GM19455 (cell line): ENCODE measurements around the gene SEC14L6.
"Not testable (repeated sequence)": the region's sequence is repeated elsewhere in the genome, so short reads cannot be mapped to it uniquely, and the experiment has no call there.

ENCODE experiments used
- ATAC-seq: cut with Tn5 transposase; IDR thresholded peaks from one replicate; pipeline ENCODE4 v1.9.1; 2021; ENCODE audit not compliant: unreplicated experiment

SEC14L6 gene

DNA sequence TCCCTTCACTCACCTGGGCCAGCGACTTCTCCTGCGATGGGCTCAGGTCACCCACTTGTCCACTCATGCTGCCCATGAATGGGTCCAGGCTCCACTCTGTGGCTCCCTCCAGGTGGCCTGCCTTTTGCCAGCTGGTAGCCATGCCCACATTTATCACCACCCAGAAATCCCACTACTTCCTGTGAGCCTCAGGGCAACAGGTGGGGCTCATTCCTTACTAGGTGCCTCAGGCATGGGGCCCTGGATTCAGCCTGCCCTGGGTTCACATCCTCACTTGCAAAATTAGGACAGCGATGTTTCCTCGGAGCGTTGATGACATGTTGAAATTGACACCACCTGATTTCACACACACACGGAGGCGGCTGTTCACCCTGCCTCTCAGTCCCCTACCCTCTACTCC, at the start of gene SEC14L6:
TSS of gene SEC14L6 (minus strand) at position 126 of the 400 bp plus-strand sequence. CDS start at position 67, 59 bp downstream.
- no peak for ATAC-seq

DNA sequence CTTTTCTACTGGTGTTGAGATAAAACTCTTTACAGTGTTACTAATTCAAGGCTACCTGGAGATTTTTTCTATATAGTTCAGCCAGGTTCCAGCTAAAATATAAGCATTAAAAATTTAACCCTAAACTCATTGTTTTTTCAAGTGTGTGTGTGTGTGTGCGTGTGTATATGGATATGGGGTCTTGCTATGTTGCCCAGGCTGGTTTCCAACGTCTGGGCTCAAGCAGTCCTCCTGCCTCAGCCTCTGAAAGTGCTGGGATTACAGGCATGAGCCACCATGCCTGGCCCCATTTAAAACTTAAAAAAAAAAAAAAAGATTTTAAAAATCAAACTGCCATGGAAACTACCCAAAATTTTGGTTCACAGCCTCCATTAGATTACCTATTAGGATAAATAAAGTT, 49.7 kb upstream of the SEC14L6 start:
- no peak for ATAC-seq

DNA sequence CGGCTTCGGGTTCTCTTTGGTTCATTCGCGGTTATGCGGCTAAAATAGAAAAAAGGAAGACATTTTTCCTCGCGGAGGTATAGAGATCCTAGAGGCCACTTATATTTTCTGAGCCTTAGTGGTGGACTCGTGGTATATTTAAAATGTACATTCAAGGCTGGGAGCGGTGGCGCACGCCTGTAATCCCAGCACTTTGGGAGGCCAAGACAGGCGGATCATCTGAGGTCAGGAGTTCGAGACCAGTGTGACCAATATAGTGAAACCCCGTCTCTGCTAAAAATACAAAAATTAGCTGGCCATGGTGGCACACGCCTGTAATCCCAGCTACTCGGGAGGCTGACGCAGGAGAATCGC, 45.8 kb upstream of the SEC14L6 start:
- ATAC-seq = not testable (repeated sequence)

DNA sequence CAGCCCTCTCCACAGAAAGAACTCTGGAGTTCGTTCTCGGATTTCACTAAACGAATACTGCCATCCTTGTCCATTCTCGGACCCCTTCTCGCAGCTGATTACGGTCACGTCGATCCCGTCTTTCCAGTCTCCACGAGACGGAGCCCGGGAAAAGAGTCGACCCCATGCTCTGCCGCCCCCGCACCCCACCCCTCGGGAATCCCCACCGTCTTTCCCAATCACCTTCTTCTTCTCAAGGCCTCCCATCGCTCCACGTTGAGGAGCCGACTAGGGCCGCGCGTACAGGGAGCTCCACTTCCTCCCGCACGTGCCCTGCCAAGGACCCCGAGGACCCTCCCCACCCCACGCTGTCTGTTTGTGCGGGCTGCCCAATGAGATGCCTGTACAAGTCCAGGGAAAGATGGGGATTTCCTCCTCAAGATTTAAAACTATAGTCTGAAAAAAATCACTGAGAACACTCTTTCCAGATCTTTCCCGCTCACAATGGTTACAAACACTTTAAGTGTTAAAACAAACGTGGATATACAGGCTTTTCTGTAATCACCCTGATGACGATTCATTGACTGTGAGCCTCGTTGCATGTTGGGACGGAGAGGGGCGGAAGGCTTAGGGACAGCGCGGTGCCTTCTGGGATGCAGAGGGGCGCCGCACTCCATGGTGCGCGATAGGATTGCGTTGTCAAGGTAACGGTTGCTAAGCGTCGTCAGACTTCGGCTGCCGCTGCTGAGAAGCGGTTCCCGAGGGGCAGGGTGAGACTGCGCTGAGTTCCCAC, 45.2 kb upstream of the SEC14L6 start, which contains the start of gene PES1:
TSS of gene PES1 (minus strand) at position 323 of the 772 bp plus-strand sequence. CDS start at position 246, 77 bp downstream.
- peak; percentile 97 for ATAC-seq

DNA sequence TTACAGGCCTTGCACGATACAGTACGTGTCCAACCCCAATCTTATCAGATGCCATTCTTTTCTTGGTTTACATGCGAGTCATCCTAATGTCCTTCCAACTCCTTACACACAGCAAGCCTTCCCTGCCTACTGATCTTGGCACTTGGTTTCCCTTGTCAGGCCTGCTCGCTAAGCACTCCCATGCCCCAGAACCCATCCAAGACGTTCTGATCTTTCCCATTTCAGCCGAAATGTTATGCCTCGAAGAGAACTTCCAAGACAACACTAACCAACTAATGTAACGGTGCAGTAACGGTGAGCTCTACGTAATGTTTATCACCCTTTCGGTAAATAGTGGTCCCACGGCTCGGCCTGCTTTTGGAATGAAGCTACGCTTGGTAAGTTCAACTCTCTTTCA, 44.6 kb upstream of the SEC14L6 start:
- no peak for ATAC-seq

DNA sequence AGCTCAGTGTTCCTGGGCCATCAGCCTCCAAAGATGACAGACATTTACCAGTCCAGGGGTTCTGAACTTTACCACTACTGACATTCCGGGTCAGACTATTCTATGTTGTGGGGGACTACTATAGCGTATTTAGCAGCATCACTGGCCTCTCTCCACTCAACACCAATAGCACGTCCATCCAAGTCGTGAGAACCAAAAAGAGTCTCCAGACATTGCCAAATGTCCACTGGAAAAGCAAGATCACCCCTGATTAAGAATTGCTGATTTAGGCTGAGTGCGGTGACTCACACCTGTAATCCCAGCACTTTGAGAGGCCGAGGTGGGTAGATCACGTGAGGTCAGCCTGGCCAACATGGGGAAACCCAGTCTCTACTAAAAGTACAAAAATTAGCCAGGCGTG, 39.9 kb upstream of the SEC14L6 start:
- ATAC-seq = no peak

DNA sequence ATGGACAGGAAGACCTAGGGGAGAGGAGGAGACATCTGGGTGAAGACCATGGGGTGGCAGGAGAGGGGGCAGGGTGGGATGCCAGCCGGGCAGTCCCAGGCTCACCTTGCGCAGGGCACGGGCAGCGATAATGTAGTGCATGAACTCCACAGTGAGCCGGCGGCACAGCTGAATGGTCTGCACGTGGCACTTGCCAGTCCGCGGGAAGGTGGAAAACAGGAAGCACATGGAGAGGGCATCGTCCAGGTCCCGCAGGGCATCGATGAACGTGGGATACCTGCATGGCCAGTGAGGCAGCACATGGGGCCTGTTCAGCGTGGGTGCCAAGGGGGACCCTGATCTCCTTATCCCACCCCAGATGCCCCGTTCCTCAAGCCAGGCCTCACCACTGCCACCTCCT, 37.9 kb upstream of the SEC14L6 start:
- ATAC-seq = no peak

DNA sequence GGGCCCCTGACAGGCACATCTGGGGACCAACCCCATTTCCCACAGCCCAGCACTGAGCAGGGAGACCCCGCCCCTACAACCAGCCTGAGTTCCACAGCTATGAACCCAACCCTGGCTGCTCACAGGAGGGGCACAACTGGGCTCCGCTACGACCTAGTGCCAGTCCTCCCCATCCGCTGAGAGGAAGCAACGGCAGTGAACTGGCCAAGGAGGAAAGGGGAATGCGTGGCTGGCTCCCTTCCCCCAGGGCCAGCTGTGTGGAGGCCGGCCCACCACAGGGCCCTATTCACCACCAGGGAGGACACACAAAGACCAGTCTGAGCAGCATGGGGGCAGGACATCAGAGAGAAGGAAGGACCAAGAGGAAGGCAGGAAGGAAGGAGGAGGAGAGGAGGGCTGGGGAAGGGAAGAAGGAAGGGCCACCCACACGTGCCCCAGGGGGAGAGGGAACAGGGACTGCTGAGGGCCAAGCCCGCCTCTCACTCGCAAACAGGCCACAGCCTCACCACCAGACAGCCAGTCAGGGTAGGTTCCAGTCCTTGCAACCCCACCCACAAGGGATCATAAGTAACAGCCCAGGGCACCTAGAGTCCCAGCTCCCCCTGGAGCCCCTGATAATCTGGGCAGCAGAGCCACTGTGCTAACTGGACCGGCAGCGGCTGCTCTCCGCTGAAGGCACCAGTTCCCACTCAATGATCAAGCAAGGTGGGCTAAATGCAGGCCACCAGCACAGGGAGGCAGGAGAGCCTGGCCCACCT, 36.4 kb upstream of the SEC14L6 start:
- ATAC-seq = no peak

DNA sequence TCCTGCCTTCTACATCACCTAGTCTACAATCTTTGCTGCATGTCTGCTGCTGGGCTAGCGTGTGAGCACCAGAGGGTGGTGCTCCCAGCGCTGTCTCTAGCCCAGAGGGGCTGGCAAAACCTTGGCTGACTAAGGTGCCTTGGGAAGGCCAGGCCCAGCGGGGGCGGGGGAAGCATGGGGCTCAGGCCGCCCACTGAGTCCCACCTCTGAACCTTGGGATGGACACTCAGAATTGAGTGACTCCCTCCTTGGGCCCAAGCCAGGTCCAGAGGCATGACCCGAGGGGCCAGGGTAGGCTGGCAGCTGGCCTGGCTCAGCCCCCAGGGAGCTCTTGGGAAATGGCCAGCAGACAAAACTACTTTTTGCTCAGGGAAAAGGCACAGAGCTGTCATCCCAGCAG, 35.5 kb upstream of the SEC14L6 start:
- ATAC-seq = no peak

DNA sequence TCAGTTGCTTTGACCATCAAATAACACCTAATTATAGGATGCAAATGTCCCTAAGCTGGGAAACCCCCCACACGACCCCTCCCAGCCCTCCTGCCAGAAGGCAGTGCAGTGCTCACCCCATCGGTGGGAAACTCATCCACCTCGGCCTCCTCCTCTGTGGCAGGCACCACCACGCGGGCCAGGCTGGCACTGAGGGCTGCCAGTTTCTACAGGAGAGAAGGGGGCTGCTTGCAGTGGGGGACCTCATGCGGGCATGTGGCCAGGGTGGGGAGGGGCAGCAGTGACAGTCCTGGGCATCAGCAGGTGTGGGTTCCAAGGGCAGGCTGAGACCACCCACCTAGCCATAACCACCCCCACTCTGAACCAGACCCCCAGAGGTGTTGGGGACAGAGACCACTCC, 34.4 kb upstream of the SEC14L6 start:
- no peak for ATAC-seq

DNA sequence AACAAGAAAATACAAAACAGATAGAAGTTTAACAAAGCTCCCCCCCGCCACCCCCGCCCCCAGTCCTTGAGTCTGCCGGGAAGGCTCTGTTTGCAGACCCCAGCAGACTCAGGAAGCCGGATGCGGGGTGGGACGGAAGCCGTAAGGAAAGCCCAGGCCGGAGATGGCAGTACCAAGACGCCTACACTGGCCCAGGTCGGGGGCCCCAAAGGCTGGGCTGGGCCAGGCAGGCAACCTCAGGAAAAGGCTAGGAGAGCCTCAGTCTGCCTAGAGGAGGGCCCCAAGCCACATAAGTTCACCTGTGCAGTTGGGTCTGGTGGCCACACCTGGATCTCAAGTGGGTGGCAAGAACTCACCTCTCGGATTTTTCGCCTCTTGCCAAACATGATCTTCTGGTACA, 31.9 kb upstream of the SEC14L6 start:
- ATAC-seq = no peak

DNA sequence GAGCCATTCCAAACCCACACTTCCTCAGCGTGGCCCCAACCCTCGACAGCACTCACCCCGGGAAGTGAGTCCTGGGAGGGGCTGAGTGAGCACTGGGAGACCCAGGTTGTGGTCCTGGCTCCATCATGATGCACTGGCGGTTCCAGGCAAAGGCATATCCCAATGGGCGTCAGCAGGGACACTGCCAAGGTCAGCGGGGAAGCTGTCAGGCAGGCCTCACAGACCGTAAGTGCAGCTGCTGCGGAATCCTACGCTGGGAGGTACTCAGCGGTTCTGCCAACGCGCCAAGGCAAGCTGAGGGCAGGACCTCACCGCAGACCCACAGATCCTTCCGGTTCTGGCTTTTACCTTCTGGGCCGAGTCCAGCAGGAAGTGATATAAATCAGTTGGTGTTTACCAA, 29.3 kb upstream of the SEC14L6 start:
- no peak for ATAC-seq

DNA sequence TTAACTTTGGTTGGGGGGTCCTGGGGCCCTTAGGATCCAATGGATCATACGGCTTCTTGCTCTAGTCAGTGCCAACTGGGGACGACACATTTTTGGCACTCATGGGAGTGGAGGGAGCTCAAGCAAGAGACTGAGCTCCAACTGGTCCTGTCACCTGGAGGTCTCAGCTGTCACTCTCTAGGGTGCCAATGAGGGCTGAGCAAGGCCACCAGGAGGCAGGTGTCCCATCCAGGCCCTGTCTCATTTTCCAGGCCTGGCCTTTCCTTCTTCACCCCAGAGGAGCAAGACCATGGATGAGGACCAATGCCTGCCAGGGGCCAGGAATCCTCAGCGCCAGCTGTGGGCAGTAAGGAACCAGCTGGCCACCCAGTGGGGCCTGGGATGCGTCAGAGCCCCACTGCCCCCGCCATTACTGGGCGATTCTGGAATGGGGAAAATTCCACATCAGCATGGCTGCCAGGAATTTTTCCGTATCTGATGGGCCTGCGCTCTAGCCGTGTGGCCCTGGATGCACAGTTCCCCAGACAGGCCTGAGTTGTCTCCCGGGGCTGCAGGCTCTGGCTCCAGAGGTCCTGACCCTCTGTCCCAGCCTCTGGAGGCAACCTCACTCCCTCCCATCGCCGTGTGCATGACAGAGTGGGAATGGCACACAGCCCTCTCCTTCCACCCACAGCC, 28.6 kb upstream of the SEC14L6 start:
- no peak for ATAC-seq

DNA sequence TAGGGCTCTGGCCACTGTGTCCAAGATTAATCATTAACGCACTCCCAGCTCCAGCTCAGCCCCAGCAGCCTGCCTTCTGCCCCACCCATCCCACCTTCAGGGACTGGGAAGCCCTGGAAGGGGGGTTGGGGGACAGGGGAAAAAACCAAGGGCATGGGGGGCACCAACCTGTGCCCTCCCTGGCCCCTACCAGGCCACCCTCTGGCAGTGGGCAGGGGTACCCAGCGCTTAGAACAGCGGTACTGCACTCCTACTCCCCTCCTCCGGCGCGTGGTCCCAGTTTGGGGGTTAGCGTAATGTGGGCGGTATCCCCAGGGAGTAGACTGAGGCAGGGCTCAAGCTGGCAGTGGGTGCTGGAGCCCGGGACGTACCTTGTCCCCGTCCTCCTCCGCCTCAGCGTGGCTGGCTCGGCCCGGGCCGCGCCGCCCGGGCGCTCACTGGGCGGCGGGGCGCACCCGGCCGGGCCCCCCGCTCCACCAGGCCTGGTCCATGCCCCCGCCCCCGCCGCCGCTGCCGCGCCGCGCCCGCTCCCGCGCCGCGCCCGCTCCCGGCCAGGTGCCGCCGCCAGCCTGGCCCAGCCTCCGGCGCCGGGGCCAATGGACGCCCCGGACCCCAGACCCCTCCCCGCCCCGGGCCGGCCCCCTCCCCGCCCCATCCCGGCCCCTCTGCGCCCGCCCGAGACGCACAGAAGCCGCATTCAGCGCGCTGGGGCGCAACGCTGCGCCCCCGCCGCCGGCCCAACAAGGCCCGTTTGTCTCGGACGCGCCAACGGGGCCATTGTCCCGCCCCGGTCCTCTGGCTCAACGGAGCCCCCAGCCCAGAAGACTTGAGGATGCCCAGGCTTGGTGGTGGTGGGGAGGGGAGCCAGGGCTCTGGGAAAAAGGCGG, 27.8 kb upstream of the SEC14L6 start, which contains the start of gene GAL3ST1:
TSS of gene GAL3ST1 (minus strand) at position 571 of the 887 bp plus-strand sequence. CDS start 17,273 bp downstream, outside the sequence.
- ATAC-seq = no peak

DNA sequence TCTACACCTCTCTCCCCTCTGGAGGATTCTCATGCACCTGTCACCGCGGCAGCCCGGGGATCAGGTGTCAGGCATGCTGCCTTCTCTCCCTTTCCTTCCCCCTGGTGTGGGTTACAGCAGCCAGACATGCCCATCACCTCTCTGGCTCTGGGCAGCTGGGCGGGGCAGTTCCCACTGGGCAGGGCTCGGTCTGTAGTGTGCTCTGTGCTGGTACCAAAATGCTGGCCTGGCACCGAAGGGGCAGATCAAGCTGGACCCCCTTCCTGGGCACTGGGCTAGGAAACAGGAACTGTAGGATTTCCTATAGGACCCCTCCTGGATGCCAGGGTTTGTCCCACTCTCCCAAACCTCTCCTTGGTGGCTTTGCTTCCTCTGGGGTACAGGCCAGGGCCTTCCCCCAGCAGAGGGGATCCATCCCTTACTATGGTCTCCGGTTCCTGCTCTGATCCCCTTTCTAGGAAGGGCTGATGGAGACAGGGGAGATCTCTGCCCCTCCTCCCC, 27.1 kb upstream of the SEC14L6 start:
- ATAC-seq = no peak

DNA sequence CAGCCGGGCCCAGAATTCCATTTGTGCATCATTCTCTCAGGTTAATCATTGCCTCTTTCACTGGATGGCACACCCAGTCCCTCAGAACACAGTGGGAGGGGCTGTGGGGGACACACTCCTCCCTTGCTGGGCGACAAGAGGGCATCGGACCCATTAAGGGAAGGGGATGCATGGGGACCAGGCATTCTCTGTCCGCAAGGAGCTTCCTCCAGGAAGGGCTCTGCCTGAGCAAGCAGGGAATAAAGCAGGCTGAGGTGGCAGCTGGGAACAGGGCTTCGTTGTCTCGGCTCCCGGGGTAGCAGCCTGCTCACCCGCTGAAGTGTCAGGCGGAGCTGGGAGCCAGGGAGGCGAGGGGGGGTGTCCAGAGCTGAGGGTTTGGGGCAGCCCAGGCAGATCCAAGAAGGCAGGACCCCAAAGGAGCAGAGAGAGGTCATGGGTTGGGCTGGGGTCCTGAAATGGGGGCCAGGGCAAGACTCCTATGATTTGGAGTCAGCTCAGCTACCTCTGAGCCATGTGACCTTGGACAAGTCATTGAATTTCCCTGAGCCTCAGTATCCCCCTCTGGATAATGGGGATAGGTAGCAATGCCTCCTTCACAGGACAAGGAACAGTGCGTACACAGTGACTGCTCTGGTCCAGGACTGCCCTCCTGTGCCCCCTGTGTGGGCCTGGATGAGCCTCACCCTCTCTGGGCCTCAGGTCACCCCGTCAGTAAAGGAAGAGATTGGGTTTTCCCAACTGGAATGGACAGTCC, 26.5 kb upstream of the SEC14L6 start:
- ATAC-seq = no peak

DNA sequence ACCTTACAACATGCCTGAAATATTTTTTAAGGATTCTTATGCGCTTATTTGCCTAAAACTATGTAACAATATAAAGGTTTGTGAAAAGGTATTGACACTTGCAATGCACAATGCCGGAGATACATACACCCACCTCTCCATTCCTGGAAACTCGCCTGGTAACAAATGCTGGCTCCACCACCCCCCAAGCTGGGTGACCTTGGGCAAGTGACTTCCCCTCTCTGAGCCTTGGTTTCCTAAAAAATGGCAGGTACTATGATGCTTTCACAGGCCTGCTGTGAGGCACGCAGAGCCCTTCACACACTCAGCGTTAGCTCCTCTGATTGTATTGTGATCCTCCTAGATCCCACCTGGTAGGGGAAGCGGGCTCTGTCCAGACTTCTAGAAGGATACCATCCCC, 25.7 kb upstream of the SEC14L6 start:
- no peak for ATAC-seq

DNA sequence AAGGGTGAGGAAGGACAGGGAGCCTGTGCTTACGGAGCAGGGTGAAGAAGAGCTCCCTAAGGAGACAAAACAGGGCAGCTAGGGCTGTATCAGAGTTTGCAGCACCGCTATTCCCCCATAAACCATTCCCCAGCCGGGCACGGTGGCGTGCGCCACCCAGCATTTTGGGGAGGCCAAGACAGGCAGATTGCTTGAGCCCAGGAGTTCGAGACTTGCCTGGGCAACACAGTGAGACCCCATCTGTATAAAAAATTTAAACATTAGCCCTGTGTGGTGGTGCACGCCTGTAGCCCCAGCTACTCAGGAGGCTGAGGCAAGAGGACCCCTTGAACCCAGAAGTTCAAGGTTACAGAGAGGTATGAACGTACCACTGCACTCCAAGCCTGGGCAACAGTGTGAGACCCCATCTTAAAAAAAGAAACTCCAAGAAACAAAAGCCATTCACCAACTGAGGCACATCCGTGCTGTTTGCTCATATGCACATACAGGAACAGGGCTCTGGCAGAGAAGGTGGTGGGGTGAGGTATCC, 23.2 kb upstream of the SEC14L6 start:
- no peak for ATAC-seq

DNA sequence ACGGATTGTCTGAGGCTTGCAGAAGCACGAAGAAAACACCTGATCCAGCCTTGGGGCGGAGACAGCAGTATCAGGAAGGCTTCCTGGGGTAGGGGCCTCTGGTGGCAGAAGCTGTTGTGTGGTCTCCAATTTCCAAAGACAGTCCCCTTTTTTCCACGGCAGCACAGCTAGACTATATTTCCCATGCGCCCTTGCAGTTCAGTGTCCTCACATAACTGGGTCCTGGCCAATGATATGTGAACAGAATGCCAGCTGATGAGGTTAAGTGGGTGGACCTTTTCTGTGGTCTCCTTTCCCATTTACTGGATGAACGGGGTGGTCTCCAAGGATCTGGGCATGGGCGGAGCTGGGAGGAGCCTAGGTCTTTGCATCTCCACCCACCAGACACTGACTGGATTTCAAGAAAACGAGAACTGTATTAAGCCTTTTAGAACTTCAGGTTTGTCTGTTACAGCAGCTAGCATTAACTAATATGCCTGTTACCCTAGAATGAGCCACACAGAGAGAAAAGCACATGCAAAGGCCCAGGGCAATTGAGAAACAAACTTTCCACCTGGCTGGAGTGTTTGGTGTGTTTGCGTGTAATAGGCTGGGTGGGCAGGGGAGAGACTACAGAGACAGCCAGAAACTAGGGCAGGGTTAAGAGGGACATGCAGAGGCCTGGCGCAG, 21.7 kb upstream of the SEC14L6 start:
- ATAC-seq = no peak
